Chondrocyte (in vitro differentiated cells): ENCODE measurements around the gene EMID1. TPM values are rescaled to one million over a fixed set of nuclear protein-coding genes. Genes with fewer than 3 reads are reported as not detected.
A peak's percentile ranks its signal among the peaks of the same experiment; 100 is the strongest.

Source experiments
- DNase-seq: peaks from one replicate; pipeline ENCODE4 v3.0.0; 2021; ENCODE audit warnings: mixed read lengths, low spot score
- H3K27ac Mint-ChIP-seq: one replicate; pipeline ENCODE4 v1.8.0; 2021; ENCODE audit warnings: mild to moderate bottlenecking, moderate library complexity, mixed read lengths; ENCODE audit not compliant: unreplicated experiment
- H3K27me3 Mint-ChIP-seq: 2 replicates; pipeline ENCODE4 v1.8.0; 2021; ENCODE audit warnings: low read depth, mixed read lengths
- H3K36me3 Mint-ChIP-seq: 2 replicates; pipeline ENCODE4 v1.8.0; 2021; ENCODE audit warnings: low read depth, mixed read lengths
- H3K4me1 Mint-ChIP-seq: 2 replicates; pipeline ENCODE4 v1.8.0; 2021; ENCODE audit warnings: low read depth, mild to moderate bottlenecking, mixed read lengths
- H3K4me3 Mint-ChIP-seq: one replicate; pipeline ENCODE4 v1.8.0; 2021; ENCODE audit warnings: mild to moderate bottlenecking, moderate library complexity, mixed read lengths; ENCODE audit not compliant: unreplicated experiment
- H3K9me3 Mint-ChIP-seq: 2 replicates; pipeline ENCODE4 v1.8.0; 2021; ENCODE audit warnings: low read depth, mixed read lengths
- total RNA-seq: library from RNA; stranded (reverse); gene quantifications from 3 replicates; pipeline ENCODE4 v1.2.1, GENCODE V29; 2021
- TF ChIP-seq, protein P1 (sequence below): fragments of 200-600 bp; sonication (generic); IDR thresholded peaks from 2 replicates; pipeline ENCODE4 v1.5.0; 2021; ENCODE audit warnings: antibody characterized with exemption, mild to moderate bottlenecking, moderate library complexity

Gene EMID1
- total RNA-seq, 1 donor from 2014 or later, result not detected

DNA sequence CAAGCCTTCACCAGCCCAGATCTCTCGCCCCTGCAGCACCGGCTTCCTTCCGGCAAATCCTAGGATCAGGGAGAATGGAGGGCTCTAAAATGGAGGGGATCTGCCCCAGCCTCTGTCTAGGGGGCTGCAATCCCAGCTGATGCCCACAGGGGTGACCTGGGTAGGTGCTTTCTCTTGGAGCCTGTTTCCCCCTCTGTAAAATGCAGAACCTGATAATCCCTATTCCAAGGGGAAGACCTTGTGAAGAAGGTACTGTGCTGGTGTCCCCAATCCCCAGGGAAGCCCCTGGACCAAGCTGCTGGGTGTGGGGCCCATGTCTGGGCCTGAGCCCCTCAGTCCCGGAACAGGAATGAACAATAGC lies 2.8 kb downstream of the EMID1 start:
- Mint-ChIP-seq H3K36me3 (no peaks in the 10 kb centered on the region), H3K9me3 (no peaks in the 10 kb centered on the region), H3K4me3 (no peak overlapping the region), H3K27ac (no peak overlapping the region), H3K27me3 (peaks cover 7% of the 10 kb centered on the region), H3K4me1 (peaks cover 3% of the 10 kb centered on the region)
- DNase-seq, result no peak
- TF ChIP-seq, protein P1, sequence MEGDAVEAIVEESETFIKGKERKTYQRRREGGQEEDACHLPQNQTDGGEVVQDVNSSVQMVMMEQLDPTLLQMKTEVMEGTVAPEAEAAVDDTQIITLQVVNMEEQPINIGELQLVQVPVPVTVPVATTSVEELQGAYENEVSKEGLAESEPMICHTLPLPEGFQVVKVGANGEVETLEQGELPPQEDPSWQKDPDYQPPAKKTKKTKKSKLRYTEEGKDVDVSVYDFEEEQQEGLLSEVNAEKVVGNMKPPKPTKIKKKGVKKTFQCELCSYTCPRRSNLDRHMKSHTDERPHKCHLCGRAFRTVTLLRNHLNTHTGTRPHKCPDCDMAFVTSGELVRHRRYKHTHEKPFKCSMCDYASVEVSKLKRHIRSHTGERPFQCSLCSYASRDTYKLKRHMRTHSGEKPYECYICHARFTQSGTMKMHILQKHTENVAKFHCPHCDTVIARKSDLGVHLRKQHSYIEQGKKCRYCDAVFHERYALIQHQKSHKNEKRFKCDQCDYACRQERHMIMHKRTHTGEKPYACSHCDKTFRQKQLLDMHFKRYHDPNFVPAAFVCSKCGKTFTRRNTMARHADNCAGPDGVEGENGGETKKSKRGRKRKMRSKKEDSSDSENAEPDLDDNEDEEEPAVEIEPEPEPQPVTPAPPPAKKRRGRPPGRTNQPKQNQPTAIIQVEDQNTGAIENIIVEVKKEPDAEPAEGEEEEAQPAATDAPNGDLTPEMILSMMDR, result peak; percentile 16

DNA sequence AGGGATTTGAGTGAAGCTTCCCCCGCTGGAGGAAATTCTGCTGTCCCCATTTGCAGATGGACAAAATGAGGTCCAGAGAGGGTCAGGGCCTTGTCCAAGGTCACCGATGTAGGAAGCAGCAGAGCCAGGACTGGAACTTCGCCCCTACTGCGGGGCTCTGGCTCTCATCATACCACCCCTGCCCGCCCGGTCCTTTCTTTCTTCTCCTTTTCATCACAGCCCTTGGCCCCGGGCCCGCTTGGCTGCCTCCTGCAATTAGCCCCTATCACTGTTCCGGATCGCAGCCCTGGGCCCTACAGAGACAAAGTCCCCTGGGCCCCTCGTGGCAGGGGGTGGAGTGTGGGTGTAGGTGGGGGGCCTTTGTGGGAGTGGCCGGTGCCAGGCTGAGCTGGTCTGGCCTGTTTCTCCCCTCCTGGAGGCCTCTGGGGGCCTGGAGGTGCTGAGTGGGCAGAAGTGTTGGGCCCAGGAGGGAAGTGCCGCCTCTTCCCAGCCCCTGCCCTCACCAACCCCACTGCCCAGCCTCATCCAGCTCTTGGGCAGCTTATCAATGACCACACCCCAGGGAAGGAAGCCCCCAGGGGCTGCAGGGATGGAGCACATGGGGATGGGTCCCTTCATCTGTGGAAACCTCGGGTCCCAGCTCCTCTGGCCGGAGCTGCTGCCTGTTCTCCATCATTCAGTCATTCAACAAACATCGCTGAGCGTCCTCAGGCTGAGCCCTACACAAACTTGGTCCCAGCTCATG lies 3.4 kb downstream of the EMID1 start:
- H3K4me1 Mint-ChIP-seq, result peaks cover 3% of the 10 kb centered on the region
- H3K27ac Mint-ChIP-seq, result no peak overlapping the region
- no peak for DNase-seq
- peaks cover 8% of the 10 kb centered on the region for H3K27me3 Mint-ChIP-seq
- no peaks in the 10 kb centered on the region for H3K36me3 Mint-ChIP-seq
- no peak overlapping the region for H3K4me3 Mint-ChIP-seq
- H3K9me3 Mint-ChIP-seq, result no peaks in the 10 kb centered on the region
- TF ChIP-seq, protein P1, result no peak

DNA sequence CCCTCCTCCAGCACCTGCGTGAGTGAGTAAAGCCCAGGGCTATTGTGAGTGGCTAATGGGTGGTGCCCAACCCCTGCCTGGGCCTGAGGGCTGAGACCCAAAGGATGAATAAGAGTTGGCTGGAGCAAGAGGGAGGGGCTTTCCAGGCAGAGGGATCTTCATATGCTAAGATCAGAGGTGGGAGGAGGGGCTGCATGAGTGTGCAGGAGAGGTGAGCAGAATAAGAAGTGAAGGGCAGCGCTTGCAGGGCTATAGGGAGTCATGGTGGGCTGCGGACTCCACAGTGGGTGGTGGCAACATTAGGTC lies 3.9 kb downstream of the EMID1 start:
- Mint-ChIP-seq H3K4me1 (peaks cover 3% of the 10 kb centered on the region), H3K9me3 (no peaks in the 10 kb centered on the region), H3K36me3 (no peaks in the 10 kb centered on the region), H3K27ac (no peak overlapping the region), H3K4me3 (no peak overlapping the region), H3K27me3 (peaks cover 12% of the 10 kb centered on the region)
- DNase-seq, result no peak
- TF ChIP-seq, protein P1, result no peak

DNA sequence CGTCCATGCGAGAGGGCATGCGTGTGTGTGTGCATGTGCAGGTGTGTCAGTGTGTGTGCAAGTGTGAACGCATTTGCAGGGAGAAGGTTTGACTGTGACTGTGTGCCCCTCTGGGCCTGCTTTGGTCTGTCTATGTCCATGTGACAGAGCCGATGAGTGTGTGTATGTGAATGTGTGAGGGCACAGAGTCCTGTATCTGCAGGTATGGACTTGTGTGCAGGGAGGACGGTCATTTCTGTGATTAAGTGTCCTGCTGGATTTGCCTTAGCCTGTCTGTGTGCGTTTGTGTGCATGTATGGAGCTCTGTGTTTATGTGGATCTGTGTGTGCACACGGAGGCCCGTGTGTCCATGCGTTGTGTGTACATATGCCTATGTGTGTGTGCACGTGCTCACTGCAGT lies 5.4 kb downstream of the EMID1 start:
- Mint-ChIP-seq H3K36me3 (no peaks in the 10 kb centered on the region), H3K27me3 (peaks cover 14% of the 10 kb centered on the region)
- TF ChIP-seq, protein P1, result no peak

DNA sequence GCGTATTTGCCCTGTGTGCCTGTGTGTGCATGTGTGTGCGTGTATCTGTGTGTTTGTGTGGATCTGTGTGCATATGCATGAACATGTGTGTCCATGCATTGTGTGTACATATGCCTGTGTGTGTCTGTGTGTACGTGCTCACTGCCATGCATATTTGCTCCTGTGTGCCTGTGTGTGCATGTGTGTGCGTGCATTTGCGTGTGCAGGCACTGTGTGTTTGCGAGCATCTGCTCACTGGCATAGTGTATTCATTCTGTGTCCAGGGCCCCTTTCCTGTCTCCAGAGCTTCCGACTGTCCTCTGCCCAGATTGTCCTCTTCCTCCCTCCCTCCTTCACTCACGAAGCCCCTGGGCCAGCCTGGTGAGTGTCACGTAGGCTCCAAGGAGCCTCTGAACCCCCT lies 5.8 kb downstream of the EMID1 start:
- no peak overlapping the region for H3K4me3 Mint-ChIP-seq
- no peaks in the 10 kb centered on the region for H3K36me3 Mint-ChIP-seq
- no peak overlapping the region for H3K27ac Mint-ChIP-seq
- peaks cover under 1% of the 10 kb centered on the region for H3K4me1 Mint-ChIP-seq
- H3K27me3 Mint-ChIP-seq, result peaks cover 12% of the 10 kb centered on the region
- TF ChIP-seq, protein P1, result no peak
- H3K9me3 Mint-ChIP-seq, result no peaks in the 10 kb centered on the region
- DNase-seq, result no peak

More for the DNA sequence above, 5.4 kb downstream of the EMID1 start:
- Mint-ChIP-seq H3K4me3 (no peak overlapping the region), H3K9me3 (no peaks in the 10 kb centered on the region), H3K4me1 (peaks cover 3% of the 10 kb centered on the region), H3K27ac (no peak overlapping the region)
- no peak for DNase-seq
